HG02970 (cell line): ENCODE measurements around the gene MS4A15.
"Not testable (repeated sequence)": the region's sequence is repeated elsewhere in the genome, so short reads cannot be mapped to it uniquely, and the experiment has no call there.

Source experiments
- ATAC-seq: cut with Tn5 transposase; IDR thresholded peaks from one replicate; pipeline ENCODE4 v1.9.1; 2021; ENCODE audit warnings: mild to moderate bottlenecking, moderate library complexity, moderate number of reproducible peaks; ENCODE audit not compliant: unreplicated experiment, low FRiP score

The MS4A15 gene

GRCh38 chr11:60756307-60757032 is at the start of gene MS4A15:
TSS of gene MS4A15 (plus strand) at chr11:60756867. CDS start at chr11:60763734, 6,867 bp downstream.
- ATAC-seq = no peak

- no peak for ATAC-seq
These were observed 49.7 kb upstream of the MS4A15 start for GRCh38 chr11:60706931-60707330.

GRCh38 chr11:60710482-60710881 is 46.2 kb upstream of the MS4A15 start:
- ATAC-seq = no peak

- no peak for ATAC-seq
These were observed 45.4 kb upstream of the MS4A15 start for GRCh38 chr11:60711276-60711675.

GRCh38 chr11:60713423-60713822 is 43.2 kb upstream of the MS4A15 start:
- ATAC-seq = not testable (repeated sequence)

- no peak for ATAC-seq
These were observed 38.7 kb upstream of the MS4A15 start for GRCh38 chr11:60717956-60718355.

GRCh38 chr11:60718524-60719316 is 37.9 kb upstream of the MS4A15 start:
- ATAC-seq = no peak

GRCh38 chr11:60719391-60719790 is 37.3 kb upstream of the MS4A15 start:
- ATAC-seq = no peak

- no peak for ATAC-seq
These were observed 36.2 kb upstream of the MS4A15 start for GRCh38 chr11:60720460-60720859.

- ATAC-seq = no peak
These were observed 32.2 kb upstream of the MS4A15 start, which contains the start of gene MS4A18 for GRCh38 chr11:60724420-60724819. TSS of gene MS4A18 (plus strand) at chr11:60724720.

- ATAC-seq = no peak
These were observed 31.1 kb upstream of the MS4A15 start for GRCh38 chr11:60725592-60725991.

- ATAC-seq = no peak
These were observed 25.1 kb upstream of the MS4A15 start for GRCh38 chr11:60731586-60731985.

- no peak for ATAC-seq
These were observed 22.4 kb upstream of the MS4A15 start for GRCh38 chr11:60734279-60734678.

GRCh38 chr11:60739114-60739513 is 17.6 kb upstream of the MS4A15 start:
- no peak for ATAC-seq

GRCh38 chr11:60740573-60740972 is 16.1 kb upstream of the MS4A15 start:
- ATAC-seq = no peak

- ATAC-seq = no peak
These were observed 15.2 kb upstream of the MS4A15 start for GRCh38 chr11:60741421-60741820.

- ATAC-seq = no peak
These were observed 13.6 kb upstream of the MS4A15 start for GRCh38 chr11:60743058-60743457.

GRCh38 chr11:60744114-60744513 is 12.6 kb upstream of the MS4A15 start:
- ATAC-seq = no peak

- ATAC-seq = no peak
These were observed 9.3 kb upstream of the MS4A15 start for GRCh38 chr11:60747359-60747873.

- no peak for ATAC-seq
These were observed 8.4 kb upstream of the MS4A15 start for GRCh38 chr11:60748225-60748624.

- no peak for ATAC-seq
These were observed 7.8 kb upstream of the MS4A15 start for GRCh38 chr11:60748821-60749220.
